ENCODE results near the gene ATP8B3.

DNA sequence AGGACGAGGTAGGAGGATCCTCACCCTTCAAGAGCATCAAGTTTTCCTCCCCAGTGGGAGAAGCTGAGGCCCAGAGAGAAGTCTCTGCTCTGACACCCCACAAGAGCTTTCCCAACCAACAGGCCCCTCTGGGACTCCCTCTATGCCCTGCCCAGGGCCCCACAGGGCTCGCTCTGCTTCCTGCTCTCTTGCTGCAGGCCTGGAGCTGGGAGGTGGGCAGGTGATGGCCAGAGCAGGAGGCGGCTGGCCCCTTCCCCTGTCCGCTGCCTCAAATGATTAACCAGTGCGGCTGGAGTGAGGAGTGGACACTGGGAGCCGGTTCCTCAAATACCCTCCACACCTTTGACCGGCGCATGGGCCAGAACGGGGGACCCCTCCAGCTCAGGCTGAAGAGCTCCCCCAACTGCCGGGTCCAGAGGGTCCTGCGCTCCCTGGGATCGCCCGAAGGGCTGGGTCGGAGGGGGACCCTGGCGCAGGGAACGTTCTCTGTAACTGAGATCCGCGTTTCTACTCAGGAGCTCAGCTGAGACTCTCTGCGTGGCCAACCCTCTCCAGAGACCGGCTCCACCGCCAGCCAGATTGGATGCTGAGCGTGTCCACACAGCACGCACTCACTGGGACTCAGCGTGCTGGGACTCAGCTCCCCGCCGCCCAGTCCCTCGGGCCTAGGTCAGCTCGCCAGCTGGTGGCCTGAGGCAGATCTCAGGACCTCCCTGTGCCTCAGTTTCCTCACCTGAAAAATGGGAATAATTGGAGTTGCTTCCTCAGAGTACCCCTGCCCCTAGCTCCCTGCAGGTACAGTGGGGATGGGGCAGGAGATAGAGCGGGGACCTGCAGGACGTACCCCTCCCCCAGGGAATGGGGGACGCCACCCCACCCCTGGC is 65.4 kb downstream of the ATP8B3 start:
- TF ChIP-seq CTCF (conservative IDR thresholded peaks at IDR 0.05 in 1 of 2, IDR thresholded peaks at IDR 0.05 in 1 of 2; ENCODE audit: low read depth in 1 of 2, low read length in 2 of 2): no peak
- TF ChIP-seq EZH2 (IDR thresholded peaks at IDR 0.05; ENCODE audit: low read length, missing control alignments): no peak

All from fibroblast of lung (primary cell).